Heart left ventricle (tissue), 16 donors: ENCODE measurements around the gene PTPN21. TPM values are rescaled to one million over a fixed set of nuclear protein-coding genes. Genes with fewer than 3 reads are reported as not detected.

Experiments used
- ATAC-seq, 4 donors: fragments of 200-7000 bp; cut with Tn5 transposase; one replicate each; pipeline ENCODE4 v1.9.1; 2020 to 2022; ENCODE audit warnings: moderate library complexity in 4 of 4, mild to moderate bottlenecking in 3 of 4, moderate number of reproducible peaks in 1 of 4
- DNase-seq, 5 donors: peaks; one replicate each; pipeline ENCODE4 v3.0.0-alpha.2; 2020
- H3K27ac ChIP-seq, 12 donors: fragments of 200-600 bp; sonication (generic) in 4 of 12; one replicate each; pipeline versions ENCODE4 v1.5.0 to v1.8.0; 2016 to 2022; ENCODE audit warnings: mild to moderate bottlenecking in 2 of 12
- H3K27me3 ChIP-seq, 9 donors: fragments of 200-600 bp; sonication (generic) in 2 of 9; one replicate each; pipeline versions ENCODE4 v1.5.1 to v1.8.0; 2016 to 2022; ENCODE audit warnings: mild to moderate bottlenecking in 3 of 9
- H3K36me3 ChIP-seq, 9 donors: fragments of 200-600 bp; sonication (generic) in 2 of 9; one replicate each; pipeline versions ENCODE4 v1.5.0 to v1.8.0; 2018 to 2022; ENCODE audit warnings: mild to moderate bottlenecking in 2 of 9
- H3K4me1 ChIP-seq, 12 donors: fragments of 200-600 bp; sonication (generic) in 4 of 12; one replicate each; pipeline versions ENCODE4 v1.5.0 to v1.8.0; 2016 to 2022; ENCODE audit warnings: mild to moderate bottlenecking in 3 of 12
- H3K4me3 ChIP-seq, 12 donors: fragments of 200-600 bp; sonication (generic) in 4 of 12; one replicate each; pipeline versions ENCODE4 v1.5.0 to v1.8.0; 2017 to 2022; ENCODE audit warnings: mild to moderate bottlenecking in 9 of 12, moderate library complexity in 4 of 12
- H3K9me3 ChIP-seq, 12 donors: fragments of 200-600 bp; sonication (generic) in 4 of 12; one replicate each; pipeline versions ENCODE4 v1.5.0 to v1.8.0; 2016 to 2022; ENCODE audit warnings: mild to moderate bottlenecking in 1 of 12
- CTCF ChIP-seq, 12 donors: fragments of 200-600 bp; sonication (generic) in 4 of 12; IDR thresholded peaks; one replicate each; pipeline versions ENCODE4 v1.5.0 to v1.8.0; 2018 to 2022; ENCODE audit warnings: antibody characterized with exemption in 12 of 12, mild to moderate bottlenecking in 5 of 12
- POLR2A ChIP-seq, 2 donors: fragments of 450-650 bp; IDR thresholded peaks; one replicate each; pipeline ENCODE4 v1.6.1; 2017; ENCODE audit warnings: antibody characterized with exemption in 2 of 2, mild to moderate bottlenecking in 2 of 2, moderate library complexity in 2 of 2
- WGBS, 4 donors: extraction: QIAGEN DNeasy Blood & Tissue Kit in 2 of 4; methylation state at CpG; one replicate each; pipeline versions ENCODE4 v1.1.5 to v1.1.7; 2013 to 2018; 5-methylcytosine and 5-hydroxymethylcytosine counted together
- intact Hi-C, 10 donors: fragments of 100-400 bp; cut with DNase I; formaldehyde crosslinking; loops; one replicate each; pipeline versions ENCODE4 v1.11.1 to v1.14.2; 2022
- polyA plus RNA-seq, 2 donors: library from polyadenylated mRNA; stranded (reverse); fragments of 200-250 nt; gene quantifications; one replicate each; pipeline ENCODE4 v1.2.3, GENCODE V29; 2013
- total RNA-seq, 9 donors: library from RNA; depleted of rRNA in 2 of 9; stranded (reverse); fragments of >200 nt in 2 of 9; fragmentation: NEBNext Ultra II Directional in 3 of 9; extraction: Animal tissue kit (Norgen Biotek cat#: 25700) in 3 of 9; gene quantifications; one replicate each; pipeline versions ENCODE4 v1.1.0 to v1.2.4, GENCODE V29; 2016 to 2023
- donor health status: ischemic (EF 13 %, LVEDD 7.1; RV severe dilation, severe dysfunction).
- donor health status: healthy with polysubstance abuse.
- donor health status: DM: no; HTN: yes; CAD: no.
- donor health status: DM: no; HTN: no; CAD: no.
- donor health status: ischemic (EF 25% LVEDD 6.9; RV normal size, moderate dysfunction).
- donor health status: ischemic (EF 25% LVEDD 5.7; RV mildly dilated, moderate dysfunction).
- donor health status: healthy.
- donor health status: DM: yes; HTN: yes; CAD: no.
- donor health status: ischemic (EF 35%, LVEDD 5.7; RV mildly dilated, moderate dysfunction).
- donor health status: nonischemic (EF 11% LVEDD 7.7; RV severe dilation, severe dysfunction).
- donor health status: DM: yes; HTN: yes; CAD: no.
- donor health status: PGD.
- donor health status: ischemic (EF 29% LVEDD 5.4; RV normal size, mild dysfunction).
- donor health status: nonischemic (EF 23%, LVEDD 6.1; RV moderate dilation, normal function).

PTPN21 gene
- total and polyA plus RNA-seq, 11 donors = 9.4 to 68.3 (median 24.8) TPM

- H3K4me1 ChIP-seq = peaks cover 0 to 26% (median 18%) of the 10 kb centered on the region in 12 donors
- no peak for ATAC-seq
- peak overlapping the region in 8 of 12 donors; percentile 85 to 96 (median 92) for H3K27ac ChIP-seq
- WGBS, 4 donors = 34 to 43% (median 40%) methylated on average over 7 of the region's 7 CpGs
- no peak for DNase-seq
- H3K27me3 ChIP-seq = peaks cover 0 to 2% (median 0%) of the 10 kb centered on the region in 9 donors
- H3K9me3 ChIP-seq = no peaks in the 10 kb centered on the region
- peaks cover 0 to 25% (median 12%) of the 10 kb centered on the region in 9 donors for H3K36me3 ChIP-seq
- H3K4me3 ChIP-seq = peak overlapping the region; percentile 60 to 99 (median 88)
- intact Hi-C loops = loop anchor here in 6 of 10 donors (2.0 to 5.0 kb wide), 3 partner anchors 71 to 377 kb away; no protein-coding TSS in a partner anchor
- no peak for TF ChIP-seq POLR2A (IDR thresholded peaks at IDR 0.05)
- no peak for TF ChIP-seq CTCF (IDR thresholded peaks at IDR 0.05)
These were observed 9.0 kb upstream of the PTPN21 start for GRCh38 chr14:88563845-88564244.

GRCh38 chr14:88562831-88563686 lies 8.3 kb upstream of the PTPN21 start, which contains the start of gene ZC3H14:
Gene ZC3H14 (plus strand): TSS chr14:88563037. CDS start chr14:88563134, 97 bp downstream.
- 0 to 1% (median 0%) methylated on average over 42 to 99 of the region's 99 CpGs for WGBS, 4 donors
- Histone ChIP-seq H3K27ac (peak within 1 kb of the TSS; percentile 82 to 96 (median 92)), H3K4me1 (peaks cover 0 to 26% (median 18%) of the 10 kb centered on the region in 12 donors), H3K36me3 (peaks cover 0 to 17% (median 4%) of the 10 kb centered on the region in 9 donors), H3K4me3 (peak within 1 kb of the TSS; percentile 60 to 99 (median 88)), H3K27me3 (peaks cover 0 to 2% (median 0%) of the 10 kb centered on the region in 9 donors), H3K9me3 (no peaks in the 10 kb centered on the region)
- ATAC-seq (peak; percentile 95 to 99 (median 98)), DNase-seq (peak; percentile 86 to 94 (median 88))
- TF ChIP-seq CTCF (IDR thresholded peaks at IDR 0.05) (peak in 2 of 12 donors; percentile 11 to 16), POLR2A (IDR thresholded peaks at IDR 0.05) (peak in 1 of 2 donors; percentile 82)
- intact Hi-C loops = loop anchor here in 6 of 10 donors (2.0 to 5.0 kb wide), 3 partner anchors 70 to 376 kb away; no protein-coding TSS in a partner anchor

GRCh38 chr14:88562532-88562830 lies 7.7 kb upstream of the PTPN21 start:
- TF ChIP-seq POLR2A (IDR thresholded peaks at IDR 0.05) (no peak), CTCF (IDR thresholded peaks at IDR 0.05) (no peak)
- H3K4me3 ChIP-seq = peak overlapping the region; percentile 60 to 99 (median 88)
- ATAC-seq (no peak), DNase-seq (no peak)
- peak overlapping the region in 10 of 12 donors; percentile 85 to 96 (median 92) for H3K27ac ChIP-seq
- H3K9me3 ChIP-seq = no peaks in the 10 kb centered on the region
- H3K27me3 ChIP-seq = peaks cover 0 to 3% (median 0%) of the 10 kb centered on the region in 9 donors
- peaks cover 0 to 11% (median 0%) of the 10 kb centered on the region in 9 donors for H3K36me3 ChIP-seq
- WGBS, 4 donors = 27 to 36% (median 31%) methylated on average over 5 of the region's 5 CpGs
- intact Hi-C loops = loop anchor here in 6 of 10 donors (2.0 to 5.0 kb wide), 3 partner anchors 70 to 375 kb away; no protein-coding TSS in a partner anchor
- H3K4me1 ChIP-seq = peaks cover 0 to 26% (median 18%) of the 10 kb centered on the region in 12 donors

GRCh38 chr14:88559852-88560251 lies 5.0 kb upstream of the PTPN21 start:
- Histone ChIP-seq H3K36me3 (no peaks in the 10 kb centered on the region), H3K27me3 (peaks cover 0 to 28% (median 0%) of the 10 kb centered on the region in 9 donors), H3K4me3 (no peak overlapping the region), H3K9me3 (no peaks in the 10 kb centered on the region), H3K27ac (no peak overlapping the region), H3K4me1 (peaks cover 3 to 36% (median 26%) of the 10 kb centered on the region in 12 donors)
- TF ChIP-seq POLR2A (IDR thresholded peaks at IDR 0.05) (no peak), CTCF (IDR thresholded peaks at IDR 0.05) (peak in 11 of 12 donors; percentile 5 to 55 (median 37))
- DNase-seq = no peak
- intact Hi-C loops = loop anchor here in 7 of 10 donors (2.0 to 10.0 kb wide), 6 partner anchors 67 to 615 kb away; partner anchors contain the start of genes SPATA7 (in 2 of the 7) and GALC (in 1 of the 7)
- 4 to 17% (median 6%) methylated on average over 1 of the region's 1 CpG for WGBS, 4 donors
- no peak for ATAC-seq
